Glutamatergic neuron (in vitro differentiated cells): ENCODE data around the gene FAM236A. TPM values are rescaled to one million over a fixed set of nuclear protein-coding genes. Genes with fewer than 3 reads are reported as not detected.
"Not testable (repeated sequence)": the region's sequence is repeated elsewhere in the genome, so short reads cannot be mapped to it uniquely, and the experiment has no call there.

Source experiments
- DNase-seq: peaks from one replicate; pipeline ENCODE4 v3.0.0; 2022
- H3K27ac Mint-ChIP-seq: one replicate; pipeline ENCODE4 v1.8.0; 2020; ENCODE audit warnings: mild to moderate bottlenecking, mixed read lengths, inconsistent platforms; ENCODE audit not compliant: unreplicated experiment
- H3K27me3 Mint-ChIP-seq: one replicate; pipeline ENCODE4 v1.8.0; 2020; ENCODE audit warnings: mild to moderate bottlenecking, moderate library complexity, mixed read lengths, inconsistent platforms; ENCODE audit not compliant: unreplicated experiment
- H3K36me3 Mint-ChIP-seq: one replicate; pipeline ENCODE4 v1.8.0; 2020; ENCODE audit warnings: mild to moderate bottlenecking, mixed read lengths, inconsistent platforms; ENCODE audit not compliant: unreplicated experiment
- H3K4me1 Mint-ChIP-seq: one replicate; pipeline ENCODE4 v1.8.0; 2020; ENCODE audit warnings: mild to moderate bottlenecking, low read depth, mixed read lengths, inconsistent platforms; ENCODE audit not compliant: unreplicated experiment
- H3K4me3 Mint-ChIP-seq: one replicate; pipeline ENCODE4 v1.8.0; 2020; ENCODE audit warnings: mild to moderate bottlenecking, mixed read lengths, inconsistent platforms; ENCODE audit not compliant: unreplicated experiment
- H3K9me3 Mint-ChIP-seq: one replicate; pipeline ENCODE4 v1.8.0; 2020; ENCODE audit warnings: mild to moderate bottlenecking, moderate library complexity, mixed read lengths, inconsistent platforms; ENCODE audit not compliant: unreplicated experiment
- total RNA-seq: library from RNA; stranded (reverse); fragmentation: NEBNext Ultra II Directional; extraction: Animal tissue kit (Norgen Biotek cat#: 25700); gene quantifications from one replicate; pipeline ENCODE4 v1.2.1, GENCODE V29; 2021; ENCODE audit not compliant: unreplicated experiment

The FAM236A gene
- total RNA-seq, 1 donor from 2014 or later, result not detected

- not testable (repeated sequence) for H3K9me3 Mint-ChIP-seq, H3K4me3 Mint-ChIP-seq, H3K27me3 Mint-ChIP-seq, DNase-seq, H3K36me3 Mint-ChIP-seq, H3K4me1 Mint-ChIP-seq, H3K27ac Mint-ChIP-seq
Measured at GRCh38 chrX:72974885-72975284, 36.9 kb downstream of the FAM236A start.

DNA sequence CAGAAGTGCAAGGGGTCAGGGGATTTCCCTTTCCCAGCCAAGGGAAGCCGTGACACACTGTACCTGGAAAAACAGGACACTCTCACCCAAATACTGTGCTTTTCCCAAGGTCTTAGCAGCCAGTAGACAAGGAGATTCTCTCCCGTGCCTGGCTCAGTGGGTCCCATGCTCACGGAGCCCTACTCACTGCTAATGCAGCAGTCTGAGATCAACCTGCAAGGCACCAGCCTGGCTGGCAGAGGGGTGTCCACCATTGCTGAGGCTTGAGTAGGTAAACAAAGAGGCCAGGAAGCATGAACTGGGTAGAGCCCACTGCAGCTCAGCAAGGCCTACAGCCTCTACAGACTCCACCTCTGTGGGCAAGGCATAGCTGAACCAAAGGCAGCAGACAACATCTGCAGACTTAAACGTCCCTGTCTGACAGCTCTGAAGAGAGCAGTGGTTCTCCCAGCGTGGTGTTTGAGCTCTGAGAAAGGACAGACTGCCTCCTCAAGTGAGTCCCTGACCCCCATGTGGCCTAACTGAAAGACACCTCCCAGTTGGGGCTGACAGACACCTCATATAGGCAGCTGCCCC is 43.0 kb downstream of the FAM236A start:
- not testable (repeated sequence) for H3K4me3 Mint-ChIP-seq, H3K27me3 Mint-ChIP-seq, H3K4me1 Mint-ChIP-seq, H3K9me3 Mint-ChIP-seq, H3K36me3 Mint-ChIP-seq, DNase-seq, H3K27ac Mint-ChIP-seq

Other genes starting within 250 kb of the FAM236A start
- gene PHKA1, start 223.9 kb upstream of the FAM236A start, total RNA-seq, result 3.1 TPM
- gene DMRTC1B, start 161.3 kb upstream of the FAM236A start, total RNA-seq, result 1.8 TPM
- not detected for gene FAM236B, start 155.5 kb upstream of the FAM236A start, total RNA-seq
- gene FAM236D, start 130.0 kb upstream of the FAM236A start, total RNA-seq, result not detected
- gene FAM236C, start 25.6 kb upstream of the FAM236A start, total RNA-seq, result not detected
- 1.4 TPM for gene DMRTC1, start 5.6 kb downstream of the FAM236A start, total RNA-seq
- 1.5 TPM for gene PABPC1L2B, start 64.7 kb downstream of the FAM236A start, total RNA-seq
- gene PABPC1L2A, start 141.3 kb downstream of the FAM236A start, total RNA-seq, result 1.5 TPM